Skeletal muscle tissue (tissue), 4 donors: Measurements from ENCODE around the gene HVCN1. TPM values are rescaled to one million over a fixed set of nuclear protein-coding genes. Genes with fewer than 3 reads are reported as not detected.
"Not testable (repeated sequence)": the region's sequence is repeated elsewhere in the genome, so short reads cannot be mapped to it uniquely, and the experiment has no call there.

Source experiments
- H3K27ac ChIP-seq: one replicate; pipeline ENCODE4 v1.7.0; 2013; ENCODE audit warnings: mild to moderate bottlenecking, low read depth, low read length, inconsistent platforms
- H3K27me3 ChIP-seq, 3 donors: one replicate each; pipeline ENCODE4 v1.7.0; 2013; ENCODE audit warnings: low read length in 3 of 3; ENCODE audit not compliant: control insufficient read depth in 3 of 3, insufficient read depth in 3 of 3
- H3K36me3 ChIP-seq, 3 donors: one replicate each; pipeline ENCODE4 v1.7.0; 2013; ENCODE audit warnings: low read length in 3 of 3; ENCODE audit not compliant: control insufficient read depth in 3 of 3, insufficient read depth in 3 of 3
- H3K4me1 ChIP-seq, 3 donors: one replicate each; pipeline ENCODE4 v1.7.0; 2013; ENCODE audit warnings: low read length in 3 of 3, mild to moderate bottlenecking in 3 of 3; ENCODE audit not compliant: control insufficient read depth in 3 of 3, insufficient read depth in 3 of 3
- H3K4me3 ChIP-seq, 3 donors: one replicate each; pipeline ENCODE4 v1.7.0; 2013; ENCODE audit warnings: low read length in 3 of 3
- H3K9ac ChIP-seq, 3 donors: one replicate each; pipeline ENCODE4 v1.7.0; 2013; ENCODE audit warnings: low read length in 3 of 3, mild to moderate bottlenecking in 3 of 3, moderate library complexity in 2 of 3, low read depth in 1 of 3
- H3K9me3 ChIP-seq, 3 donors: one replicate each; pipeline ENCODE4 v1.7.0; 2013; ENCODE audit warnings: low read length in 3 of 3; ENCODE audit not compliant: control insufficient read depth in 3 of 3
- total RNA-seq: library from RNA; depleted of rRNA; stranded (reverse); fragments of >200 nt; gene quantifications from one replicate; pipeline ENCODE4 v1.2.3, GENCODE V29; 2014
- donor health status: Osteomylitis.

HVCN1 gene
- total RNA-seq, 1 donor from 2014 or later = 5.2 TPM

DNA sequence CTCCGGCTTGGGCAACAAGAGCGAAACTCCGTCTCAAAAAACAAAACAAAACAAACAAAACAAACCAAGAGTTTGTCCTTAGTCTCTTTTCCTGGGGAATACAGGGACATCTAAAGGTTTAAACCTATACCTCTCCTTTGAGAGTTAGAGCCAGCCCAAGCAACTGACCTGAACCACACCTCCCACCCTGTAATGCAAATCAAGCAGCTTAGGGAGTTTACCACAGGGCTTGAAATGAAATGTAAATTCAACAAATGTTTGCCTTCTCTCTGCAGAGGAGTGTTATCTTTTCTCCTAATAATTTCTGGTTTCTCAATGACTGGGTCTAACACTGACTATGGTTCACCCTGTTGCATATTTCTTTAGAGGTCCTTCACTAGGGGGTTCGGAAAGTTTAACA is 37.1 kb upstream of the HVCN1 start:
- H3K9ac ChIP-seq = no peak overlapping the region
- H3K36me3 ChIP-seq = peaks cover 19 to 70% (median 59%) of the 10 kb centered on the region in 3 donors
- H3K27ac ChIP-seq = no peak overlapping the region
- H3K27me3 ChIP-seq = no peaks in the 10 kb centered on the region
- no peak overlapping the region for H3K4me3 ChIP-seq
- peaks cover 5% of the 10 kb centered on the region in 3 donors for H3K4me1 ChIP-seq
- H3K9me3 ChIP-seq = no peaks in the 10 kb centered on the region

DNA sequence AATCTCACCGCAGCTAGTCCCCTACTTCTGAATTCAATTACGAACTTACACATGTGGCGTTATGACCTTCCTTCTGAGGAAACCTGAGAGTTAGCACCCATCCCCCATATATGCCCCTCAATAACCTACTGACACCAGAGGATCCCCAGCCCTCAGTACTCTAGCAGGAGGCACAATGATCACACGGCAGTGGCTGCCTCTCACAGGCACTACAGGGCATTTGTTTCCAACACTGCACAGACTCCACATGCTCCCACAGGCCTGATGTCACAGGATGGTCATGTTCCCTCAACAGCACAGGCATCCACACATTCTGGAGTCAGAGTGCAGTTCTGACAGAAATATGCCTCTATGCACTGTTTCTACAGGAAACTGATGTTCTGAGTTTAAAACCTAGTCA is 36.4 kb upstream of the HVCN1 start:
- H3K9ac ChIP-seq = peak overlapping the region in 1 of 3 donors; percentile 27
- no peak overlapping the region for H3K27ac ChIP-seq
- H3K4me1 ChIP-seq = peaks cover 5% of the 10 kb centered on the region in 3 donors
- no peak overlapping the region for H3K4me3 ChIP-seq
- H3K9me3 ChIP-seq = no peaks in the 10 kb centered on the region
- no peaks in the 10 kb centered on the region for H3K27me3 ChIP-seq
- peaks cover 20 to 67% (median 52%) of the 10 kb centered on the region in 3 donors for H3K36me3 ChIP-seq

DNA sequence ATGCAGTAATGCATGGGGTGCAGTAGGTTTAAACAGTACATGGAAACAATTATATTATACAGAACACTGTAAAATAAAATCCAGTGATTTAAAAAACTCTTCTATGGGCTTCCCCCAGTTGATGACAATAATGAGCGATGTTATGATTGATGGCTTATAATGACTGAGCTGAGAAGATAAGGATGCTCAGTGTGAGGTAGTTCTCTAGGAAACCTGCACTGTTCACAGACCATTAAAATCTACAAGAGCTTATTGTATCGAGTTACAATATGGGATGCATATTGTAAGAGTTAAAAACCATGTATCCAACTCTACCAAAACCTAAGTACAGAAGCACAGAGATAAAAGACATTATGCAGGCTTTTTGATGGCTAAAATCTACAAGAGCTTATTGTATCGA is 34.0 kb upstream of the HVCN1 start:
- not testable (repeated sequence) for H3K27ac ChIP-seq, H3K27me3 ChIP-seq, H3K4me3 ChIP-seq, H3K9ac ChIP-seq, H3K4me1 ChIP-seq, H3K9me3 ChIP-seq
- H3K36me3 ChIP-seq = peaks cover 23 to 68% (median 49%) of the 10 kb centered on the region in 3 donors

DNA sequence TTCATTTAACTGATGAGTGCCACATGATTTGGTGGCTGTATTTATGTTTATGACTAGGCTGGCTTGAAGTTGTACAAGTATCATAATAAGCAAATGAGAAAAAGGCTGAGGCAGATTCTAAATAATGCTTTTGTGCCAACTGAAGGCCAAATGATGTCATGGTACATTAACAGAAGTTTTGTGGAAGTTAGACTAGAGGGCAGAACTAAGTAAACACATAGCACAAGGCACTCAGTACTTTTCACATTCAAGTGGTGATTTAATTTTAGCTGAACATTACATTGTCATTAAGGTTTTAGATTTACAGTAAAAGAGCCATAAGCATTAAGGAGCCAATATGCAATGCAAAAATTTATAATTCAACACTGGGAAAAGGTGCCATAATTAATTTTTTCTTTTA is 32.7 kb upstream of the HVCN1 start:
- Histone ChIP-seq H3K4me1 (peaks cover 5% of the 10 kb centered on the region in 3 donors), H3K27me3 (no peaks in the 10 kb centered on the region), H3K4me3 (no peak overlapping the region), H3K9me3 (no peaks in the 10 kb centered on the region), H3K36me3 (peaks cover 20 to 72% (median 48%) of the 10 kb centered on the region in 3 donors), H3K27ac (no peak overlapping the region), H3K9ac (no peak overlapping the region)

DNA sequence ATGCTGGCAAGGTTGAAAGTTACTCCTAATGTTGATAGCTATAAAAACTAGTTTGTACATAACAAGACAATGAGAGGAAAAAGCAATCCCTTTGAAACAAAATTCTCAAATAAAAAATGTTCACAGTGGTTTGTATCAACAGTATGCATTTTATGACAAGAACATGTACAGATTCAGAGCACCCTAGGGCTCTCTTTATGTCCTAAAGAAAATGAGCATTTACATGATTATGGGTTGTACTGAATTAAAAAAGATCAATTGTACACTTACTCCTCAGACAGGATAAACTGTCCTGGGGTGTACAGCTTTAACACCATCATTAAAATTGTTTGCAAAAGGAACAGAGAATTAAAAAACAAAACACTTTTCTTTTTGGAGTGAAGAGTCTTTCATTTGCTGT is 31.6 kb upstream of the HVCN1 start:
- no peak overlapping the region for H3K27ac ChIP-seq
- peaks cover 5% of the 10 kb centered on the region in 3 donors for H3K4me1 ChIP-seq
- H3K9ac ChIP-seq = no peak overlapping the region
- H3K9me3 ChIP-seq = no peaks in the 10 kb centered on the region
- H3K4me3 ChIP-seq = no peak overlapping the region
- peaks cover 18 to 68% (median 47%) of the 10 kb centered on the region in 3 donors for H3K36me3 ChIP-seq
- H3K27me3 ChIP-seq = no peaks in the 10 kb centered on the region

DNA sequence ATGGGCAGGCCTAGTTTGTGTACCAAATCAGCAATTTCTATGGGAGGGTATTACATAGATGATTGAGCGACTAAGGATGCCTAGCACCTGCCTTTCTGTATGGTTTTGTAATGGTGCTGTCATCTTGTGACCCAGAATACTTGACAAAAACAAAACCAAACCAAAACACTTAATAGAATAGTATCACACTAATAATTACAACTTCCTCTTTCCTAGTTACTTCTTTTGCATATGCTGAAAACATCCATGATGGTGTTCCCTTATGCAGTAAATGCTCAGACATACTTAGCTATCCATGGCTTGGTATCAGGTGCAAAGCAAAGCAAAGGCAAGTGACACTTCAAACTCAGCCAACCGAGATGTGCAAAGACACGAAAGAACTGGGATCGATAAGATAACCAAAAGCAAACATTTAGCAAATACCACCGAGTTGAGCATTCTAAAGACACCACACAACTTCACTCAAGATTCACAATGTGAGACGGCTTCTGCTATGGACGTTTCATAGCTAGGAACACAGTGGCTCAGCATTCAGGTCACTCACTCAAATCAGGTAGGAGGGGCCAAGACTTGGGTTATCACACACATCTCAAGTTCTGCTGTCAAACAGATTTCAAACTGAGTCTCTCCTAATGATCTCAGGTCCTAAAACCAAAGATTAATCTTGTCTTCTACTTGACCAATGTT is 29.4 kb upstream of the HVCN1 start:
- peaks cover 12 to 49% (median 36%) of the 10 kb centered on the region in 3 donors for H3K36me3 ChIP-seq
- no peak overlapping the region for H3K9ac ChIP-seq
- no peaks in the 10 kb centered on the region for H3K4me1 ChIP-seq
- no peaks in the 10 kb centered on the region for H3K27me3 ChIP-seq
- H3K4me3 ChIP-seq = no peak overlapping the region
- H3K9me3 ChIP-seq = no peaks in the 10 kb centered on the region
- H3K27ac ChIP-seq = no peak overlapping the region

DNA sequence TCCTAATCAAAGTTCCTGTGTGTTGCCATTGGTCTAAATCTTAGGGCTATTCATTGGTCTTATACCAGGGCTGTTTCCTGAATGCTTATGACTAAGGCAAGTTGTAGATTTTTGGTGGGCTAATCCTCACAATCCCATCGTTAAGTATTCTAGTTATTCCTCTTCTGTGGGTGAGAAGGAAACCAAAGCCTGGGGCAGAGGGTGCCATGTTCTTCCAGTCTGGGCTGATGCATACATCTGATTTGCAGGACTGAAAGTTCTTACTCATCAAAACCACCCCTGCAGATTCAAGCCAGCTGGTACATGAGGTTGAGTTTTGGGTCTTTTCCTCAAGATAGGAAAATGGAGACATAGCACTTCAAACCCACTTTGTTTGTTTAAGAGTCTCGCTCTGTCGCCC is 28.1 kb upstream of the HVCN1 start:
- Histone ChIP-seq H3K4me3 (no peak overlapping the region), H3K9me3 (no peaks in the 10 kb centered on the region), H3K36me3 (peaks cover 8 to 41% (median 30%) of the 10 kb centered on the region in 3 donors), H3K27ac (no peak overlapping the region), H3K4me1 (no peaks in the 10 kb centered on the region), H3K27me3 (no peaks in the 10 kb centered on the region), H3K9ac (no peak overlapping the region)

DNA sequence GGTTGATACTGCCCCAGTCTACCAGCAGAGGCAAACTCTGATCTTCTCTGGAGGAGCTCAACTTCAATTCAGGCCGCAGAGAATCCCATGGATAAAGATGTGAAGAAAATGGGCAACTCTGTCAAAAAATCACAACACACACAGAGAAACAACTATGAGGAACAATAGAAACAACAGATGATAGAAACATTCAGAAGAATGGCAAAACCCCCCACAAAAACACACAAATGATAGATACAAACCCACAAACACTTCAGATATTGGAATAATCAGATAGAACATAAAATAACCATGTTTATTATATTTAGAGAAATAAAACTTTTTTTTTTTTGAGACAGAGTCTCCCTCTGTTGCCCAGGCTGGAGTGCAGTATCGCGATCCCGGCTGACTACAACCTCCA is 20.0 kb upstream of the HVCN1 start:
- no peak overlapping the region for H3K4me3 ChIP-seq
- no peak overlapping the region for H3K9ac ChIP-seq
- no peaks in the 10 kb centered on the region for H3K36me3 ChIP-seq
- H3K27ac ChIP-seq = no peak overlapping the region
- no peaks in the 10 kb centered on the region for H3K27me3 ChIP-seq
- no peaks in the 10 kb centered on the region for H3K9me3 ChIP-seq
- no peaks in the 10 kb centered on the region for H3K4me1 ChIP-seq

DNA sequence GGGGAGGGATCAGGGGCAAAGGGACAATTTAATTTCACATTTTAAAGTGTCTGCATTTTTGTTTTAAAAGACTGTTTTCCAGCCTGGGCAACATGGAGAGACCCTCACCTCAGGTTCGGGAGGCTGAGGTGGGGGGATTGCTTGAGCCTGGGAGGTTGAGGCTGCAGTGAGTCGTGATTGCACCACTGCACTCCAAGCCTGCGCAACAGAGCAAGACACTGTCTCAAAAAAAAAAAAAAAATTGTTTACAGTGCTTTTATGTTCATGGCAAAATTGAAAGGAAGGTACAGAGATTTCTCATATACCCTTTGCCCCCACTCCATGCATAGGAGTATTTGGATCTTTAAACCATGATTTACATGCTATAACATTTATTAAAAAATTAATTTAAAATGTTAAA is 16.4 kb upstream of the HVCN1 start:
- H3K4me3 ChIP-seq = no peak overlapping the region
- H3K27me3 ChIP-seq = no peaks in the 10 kb centered on the region
- H3K9me3 ChIP-seq = no peaks in the 10 kb centered on the region
- H3K4me1 ChIP-seq = no peaks in the 10 kb centered on the region
- no peak overlapping the region for H3K27ac ChIP-seq
- H3K9ac ChIP-seq = no peak overlapping the region
- H3K36me3 ChIP-seq = no peaks in the 10 kb centered on the region

DNA sequence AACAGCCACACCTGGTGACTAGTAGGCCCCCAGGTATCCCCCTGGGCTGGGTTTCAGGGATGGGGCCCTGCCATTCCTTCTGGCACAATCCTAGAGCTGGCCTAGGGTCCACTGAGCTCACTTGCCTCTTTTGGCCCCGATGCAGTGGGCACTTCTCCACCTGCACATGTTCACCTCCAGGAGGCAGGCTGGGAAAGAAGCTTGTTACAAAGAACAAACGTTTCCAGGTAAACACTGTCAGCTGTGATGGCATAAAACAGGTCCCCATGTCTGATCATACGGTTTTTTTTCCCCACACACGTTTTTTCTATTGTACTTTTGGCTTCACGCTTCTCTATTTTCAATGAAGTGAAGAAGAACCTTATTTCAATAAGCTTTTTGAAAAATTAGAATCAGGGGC is 15.8 kb upstream of the HVCN1 start:
- no peaks in the 10 kb centered on the region for H3K9me3 ChIP-seq
- H3K36me3 ChIP-seq = no peaks in the 10 kb centered on the region
- no peaks in the 10 kb centered on the region for H3K27me3 ChIP-seq
- H3K9ac ChIP-seq = no peak overlapping the region
- H3K4me3 ChIP-seq = no peak overlapping the region
- H3K4me1 ChIP-seq = no peaks in the 10 kb centered on the region
- H3K27ac ChIP-seq = no peak overlapping the region
